ENCODE measurements around the gene ZRANB1. TPM values are rescaled to one million over a fixed set of nuclear protein-coding genes. Genes with fewer than 3 reads are reported as not detected.

ZRANB1 gene
- total RNA-seq, 1 experiment from 2014 or later, result 22.6 TPM

DNA sequence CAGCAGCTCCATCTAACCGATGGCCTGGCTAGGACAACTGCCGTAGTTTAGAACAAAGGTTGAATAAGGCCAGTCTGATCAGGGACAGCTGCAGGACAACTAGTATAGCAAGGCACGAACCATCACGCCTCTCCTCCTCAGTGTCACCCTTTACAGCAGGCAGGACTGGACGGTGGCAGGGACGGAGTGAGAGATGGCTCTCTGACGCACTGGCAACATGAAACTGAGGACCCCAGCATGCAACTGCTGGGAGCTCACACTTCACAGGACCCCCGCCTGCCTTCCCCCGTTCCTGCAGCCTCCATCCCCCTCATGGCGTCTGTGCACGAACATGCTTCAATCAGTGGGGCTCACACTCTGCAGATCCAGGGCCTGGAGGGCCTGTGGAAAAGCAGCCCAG, 53.7 kb downstream of the ZRANB1 start:
- no peak for DNase-seq (ENCODE audit: low spot score)
- CTCF ChIA-PET, result interaction anchor here (0.7 kb wide), 1 partner anchor 687 kb away, joined by 12 read pairs; no protein-coding TSS in a partner anchor
- no peaks in the 10 kb centered on the region for H3K4me1 ChIP-seq (ENCODE audit: insufficient read depth, low read length, poor library complexity, severe bottlenecking)
- H3K9me3 ChIP-seq (ENCODE audit: low read depth, low read length, poor library complexity, severe bottlenecking), result no peaks in the 10 kb centered on the region
- POLR2A ChIA-PET (ENCODE audit: low non-redundant PET), result no interaction called here
- peaks cover 78% of the 10 kb centered on the region for H3K36me3 ChIP-seq (ENCODE audit: insufficient read depth, low read length, poor library complexity, severe bottlenecking)
- H3K27ac ChIP-seq (ENCODE audit: low read depth, low read length, poor library complexity, severe bottlenecking), result no peak overlapping the region
- H3K4me3 ChIP-seq (ENCODE audit: low read depth, low read length, poor library complexity, severe bottlenecking), result no peak overlapping the region
- BruUV-seq (replicated peaks), result no TSS peak
- intact Hi-C loops (cut with micrococcal nuclease; ENCODE audit: unreplicated experiment), result no loop called here
- TF ChIP-seq, protein P1, sequence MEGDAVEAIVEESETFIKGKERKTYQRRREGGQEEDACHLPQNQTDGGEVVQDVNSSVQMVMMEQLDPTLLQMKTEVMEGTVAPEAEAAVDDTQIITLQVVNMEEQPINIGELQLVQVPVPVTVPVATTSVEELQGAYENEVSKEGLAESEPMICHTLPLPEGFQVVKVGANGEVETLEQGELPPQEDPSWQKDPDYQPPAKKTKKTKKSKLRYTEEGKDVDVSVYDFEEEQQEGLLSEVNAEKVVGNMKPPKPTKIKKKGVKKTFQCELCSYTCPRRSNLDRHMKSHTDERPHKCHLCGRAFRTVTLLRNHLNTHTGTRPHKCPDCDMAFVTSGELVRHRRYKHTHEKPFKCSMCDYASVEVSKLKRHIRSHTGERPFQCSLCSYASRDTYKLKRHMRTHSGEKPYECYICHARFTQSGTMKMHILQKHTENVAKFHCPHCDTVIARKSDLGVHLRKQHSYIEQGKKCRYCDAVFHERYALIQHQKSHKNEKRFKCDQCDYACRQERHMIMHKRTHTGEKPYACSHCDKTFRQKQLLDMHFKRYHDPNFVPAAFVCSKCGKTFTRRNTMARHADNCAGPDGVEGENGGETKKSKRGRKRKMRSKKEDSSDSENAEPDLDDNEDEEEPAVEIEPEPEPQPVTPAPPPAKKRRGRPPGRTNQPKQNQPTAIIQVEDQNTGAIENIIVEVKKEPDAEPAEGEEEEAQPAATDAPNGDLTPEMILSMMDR (conservative IDR thresholded peaks at IDR 0.05; ENCODE audit: low read depth, low read length), result no peak
- TF ChIP-seq EZH2 (IDR thresholded peaks at IDR 0.05; ENCODE audit: borderline replicate concordance, low read depth, low read length, poor library complexity, severe bottlenecking), result no peak
- no peaks in the 10 kb centered on the region for H3K27me3 ChIP-seq (replicated peaks; ENCODE audit: insufficient read depth, low read depth, low read length, poor library complexity)

DNA sequence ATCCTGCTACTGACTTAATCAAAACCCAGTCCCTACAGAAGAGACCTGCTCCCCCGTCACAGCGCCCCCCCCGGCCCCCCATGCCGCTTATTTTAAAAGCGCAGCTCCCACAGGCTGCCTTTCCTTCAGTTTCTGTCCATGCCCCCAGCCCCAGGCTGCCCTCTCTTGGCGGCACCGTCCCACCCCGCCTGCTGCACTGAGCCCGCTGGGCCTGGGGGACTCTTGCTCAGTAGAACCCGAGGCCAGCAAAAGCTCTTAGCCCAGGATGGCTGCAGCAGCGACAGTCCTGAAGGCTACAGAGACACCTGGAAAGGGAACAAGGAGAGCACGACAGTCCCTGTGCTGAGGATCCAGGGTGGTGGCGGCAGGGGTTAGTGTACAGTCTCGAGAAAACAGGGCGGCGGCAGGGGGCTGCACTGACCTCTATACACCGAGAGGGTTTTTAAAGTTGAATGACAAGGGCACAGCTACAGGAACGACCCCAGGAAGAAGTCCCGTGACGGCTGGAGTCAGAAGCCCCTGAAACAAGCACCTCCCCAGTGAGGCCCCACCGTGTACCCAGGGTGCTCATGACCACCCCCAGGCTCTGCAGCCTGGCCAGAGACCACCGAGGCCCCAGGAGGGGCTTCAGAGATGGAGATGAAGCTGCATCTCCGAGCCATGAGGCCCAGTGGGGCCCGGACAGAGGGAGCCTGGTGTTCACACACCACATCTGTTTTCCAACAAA, 54.4 kb downstream of the ZRANB1 start:
- no peak overlapping the region for H3K27ac ChIP-seq (ENCODE audit: low read depth, low read length, poor library complexity, severe bottlenecking)
- intact Hi-C loops (cut with micrococcal nuclease; ENCODE audit: unreplicated experiment), result no loop called here
- CTCF ChIA-PET, result interaction anchor here (0.7 kb wide), 1 partner anchor 686 kb away, joined by 12 read pairs; no protein-coding TSS in a partner anchor
- H3K4me3 ChIP-seq (ENCODE audit: low read depth, low read length, poor library complexity, severe bottlenecking), result no peak overlapping the region
- H3K9me3 ChIP-seq (ENCODE audit: low read depth, low read length, poor library complexity, severe bottlenecking), result no peaks in the 10 kb centered on the region
- H3K36me3 ChIP-seq (ENCODE audit: insufficient read depth, low read length, poor library complexity, severe bottlenecking), result peaks cover 73% of the 10 kb centered on the region
- H3K27me3 ChIP-seq (replicated peaks; ENCODE audit: insufficient read depth, low read depth, low read length, poor library complexity), result no peaks in the 10 kb centered on the region
- no peak for DNase-seq (ENCODE audit: low spot score)
- POLR2A ChIA-PET (ENCODE audit: low non-redundant PET), result no interaction called here
- no TSS peak for BruUV-seq (replicated peaks)
- H3K4me1 ChIP-seq (ENCODE audit: insufficient read depth, low read length, poor library complexity, severe bottlenecking), result no peaks in the 10 kb centered on the region
- TF ChIP-seq EZH2 (IDR thresholded peaks at IDR 0.05; ENCODE audit: borderline replicate concordance, low read depth, low read length, poor library complexity, severe bottlenecking), result no peak
- TF ChIP-seq, protein P1 (conservative IDR thresholded peaks at IDR 0.05; ENCODE audit: low read depth, low read length), result no peak

DNA sequence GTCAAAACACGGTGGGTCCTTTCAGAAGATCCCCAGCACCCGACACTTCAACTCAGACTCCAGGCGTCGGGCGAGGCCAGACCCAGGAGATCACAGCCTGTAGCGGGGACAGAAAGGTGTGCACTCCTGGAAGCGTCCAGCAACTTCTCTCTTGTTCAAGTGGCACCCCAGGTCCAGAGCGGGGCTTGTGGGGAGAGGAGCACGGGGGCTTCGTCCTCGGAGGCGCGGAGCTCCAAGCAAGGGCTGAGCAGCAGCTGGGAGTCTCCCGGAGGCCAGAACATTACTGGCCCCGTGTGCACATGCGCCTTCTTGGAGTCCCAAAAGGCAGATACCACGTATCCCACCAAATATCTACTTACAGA, 54.9 kb downstream of the ZRANB1 start:
- no peak for DNase-seq (ENCODE audit: low spot score)
- Histone ChIP-seq H3K27ac (ENCODE audit: low read depth, low read length, poor library complexity, severe bottlenecking) (no peak overlapping the region), H3K4me3 (ENCODE audit: low read depth, low read length, poor library complexity, severe bottlenecking) (no peak overlapping the region), H3K36me3 (ENCODE audit: insufficient read depth, low read length, poor library complexity, severe bottlenecking) (peaks cover 71% of the 10 kb centered on the region), H3K4me1 (ENCODE audit: insufficient read depth, low read length, poor library complexity, severe bottlenecking) (no peaks in the 10 kb centered on the region), H3K27me3 (replicated peaks; ENCODE audit: insufficient read depth, low read depth, low read length, poor library complexity) (no peaks in the 10 kb centered on the region), H3K9me3 (ENCODE audit: low read depth, low read length, poor library complexity, severe bottlenecking) (no peaks in the 10 kb centered on the region)
- BruUV-seq (replicated peaks), result no TSS peak
- POLR2A ChIA-PET (ENCODE audit: low non-redundant PET), result no interaction called here
- TF ChIP-seq, protein P1 (conservative IDR thresholded peaks at IDR 0.05; ENCODE audit: low read depth, low read length), result no peak
- TF ChIP-seq EZH2 (IDR thresholded peaks at IDR 0.05; ENCODE audit: borderline replicate concordance, low read depth, low read length, poor library complexity, severe bottlenecking), result no peak
- intact Hi-C loops (cut with micrococcal nuclease; ENCODE audit: unreplicated experiment), result no loop called here
- CTCF ChIA-PET, result no interaction called here

Measured in A673 (cell line).